ENCODE measurements around the gene ZNHIT2.
A peak's percentile ranks its signal among the peaks of the same experiment; 100 is the strongest.

Gene ZNHIT2

DNA sequence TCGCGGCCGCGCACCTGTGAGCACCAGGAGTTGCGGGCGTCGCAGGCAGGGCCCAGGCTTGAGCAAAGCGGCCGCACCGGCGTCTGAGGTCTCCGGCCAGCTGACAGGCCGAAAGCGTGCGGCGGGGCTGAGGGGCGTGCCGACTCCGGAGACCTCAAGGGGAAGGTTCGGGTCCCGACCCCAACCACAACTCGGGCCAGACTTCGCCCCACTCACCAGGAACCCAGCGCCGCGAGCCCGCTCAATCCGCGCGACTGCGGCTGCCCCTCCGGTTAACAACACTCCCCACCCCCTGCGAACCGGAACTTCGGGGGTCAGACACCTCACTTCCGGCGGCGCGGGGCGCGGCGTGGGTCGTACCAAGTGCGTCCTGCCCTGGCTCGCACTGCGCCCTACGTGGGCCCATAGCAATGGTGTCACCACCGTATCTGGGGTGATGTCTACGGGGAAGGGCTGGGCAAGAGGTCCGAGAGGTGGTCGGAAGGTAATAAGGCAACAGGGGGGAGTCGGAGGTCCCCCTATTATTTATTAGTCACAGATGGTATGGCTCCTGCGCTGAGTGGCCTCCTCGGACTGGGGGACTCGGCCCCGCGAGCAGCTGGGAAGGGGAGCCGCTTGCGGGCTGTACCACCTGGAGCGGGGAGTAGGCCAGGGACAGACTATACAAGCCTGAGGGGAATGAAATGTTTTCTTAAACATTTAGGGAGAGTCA lies 16.9 kb upstream of the ZNHIT2 start, which contains the start of gene SYVN1:
Gene SYVN1, minus strand, starts transcription at position 280 of the 712 bp plus-strand sequence. CDS start 918 bp downstream, outside the sequence.
- peak; percentile 90 for DNase-seq (ENCODE audit: low read depth in 1 of 2, low spot score in 1 of 2)

GRCh38 chr11:65133724-65134123 lies 16.2 kb upstream of the ZNHIT2 start:
- DNase-seq (ENCODE audit: low read depth in 1 of 2, low spot score in 1 of 2), result no peak

DNA sequence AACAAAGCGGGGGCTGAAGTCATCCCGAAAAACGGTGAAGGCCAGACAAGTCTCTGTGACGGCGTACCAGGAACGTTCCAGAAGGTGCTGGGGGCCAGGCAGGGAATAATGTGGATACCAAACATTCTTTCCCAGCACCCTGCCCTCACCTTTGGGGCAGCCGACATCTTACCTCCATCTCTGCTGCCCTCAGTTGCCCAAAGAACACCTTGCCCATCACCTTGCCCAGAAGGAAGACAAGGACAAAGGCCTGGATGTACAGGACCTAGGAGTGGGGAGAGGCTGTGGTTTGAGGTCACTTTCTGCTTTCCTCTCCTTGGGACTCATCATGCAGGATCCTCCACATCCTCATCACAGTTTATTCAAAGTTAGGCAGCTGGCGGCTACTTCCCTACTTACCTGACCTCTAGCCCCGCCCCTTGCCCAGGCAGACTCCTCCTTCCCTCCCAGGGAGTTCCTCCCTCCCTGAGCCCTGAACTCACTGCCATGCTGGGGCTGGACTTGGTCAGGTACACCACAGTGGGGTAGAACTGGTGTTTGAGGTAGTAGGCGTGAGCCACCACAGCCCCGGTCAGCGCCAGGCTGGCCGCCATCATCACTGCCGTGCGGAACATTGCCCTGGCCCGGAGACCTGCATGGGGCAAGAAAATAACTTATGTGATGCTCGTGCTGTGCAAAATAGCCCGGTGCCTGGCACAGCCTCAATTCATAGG lies 15.6 kb upstream of the ZNHIT2 start:
- no peak for DNase-seq (ENCODE audit: low read depth in 1 of 2, low spot score in 1 of 2)

- DNase-seq (ENCODE audit: low read depth in 1 of 2, low spot score in 1 of 2), result no peak
Observed at GRCh38 chr11:65132238-65132987, 14.9 kb upstream of the ZNHIT2 start.

DNA sequence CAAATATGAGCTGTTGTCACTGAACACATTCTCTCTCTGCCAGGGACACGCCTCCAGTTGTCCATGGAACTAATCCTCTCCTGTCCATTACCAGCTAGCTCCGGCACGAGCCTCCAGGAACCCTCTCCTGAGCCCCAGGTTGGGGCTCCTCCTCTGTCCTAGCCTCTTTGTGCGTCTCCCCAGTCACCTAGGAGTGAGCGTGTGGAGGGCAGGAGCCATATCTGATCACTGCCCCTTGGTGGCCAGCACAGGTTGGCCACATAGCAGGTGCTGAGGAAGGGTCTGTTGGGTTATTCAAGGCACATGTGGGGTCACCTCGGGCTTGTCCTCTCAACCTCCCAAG lies 14.4 kb upstream of the ZNHIT2 start:
- no peak for DNase-seq (ENCODE audit: low read depth in 1 of 2, low spot score in 1 of 2)

- no peak for DNase-seq (ENCODE audit: low read depth in 1 of 2, low spot score in 1 of 2)
Observed at GRCh38 chr11:65131417-65131776, 13.9 kb upstream of the ZNHIT2 start.

DNA sequence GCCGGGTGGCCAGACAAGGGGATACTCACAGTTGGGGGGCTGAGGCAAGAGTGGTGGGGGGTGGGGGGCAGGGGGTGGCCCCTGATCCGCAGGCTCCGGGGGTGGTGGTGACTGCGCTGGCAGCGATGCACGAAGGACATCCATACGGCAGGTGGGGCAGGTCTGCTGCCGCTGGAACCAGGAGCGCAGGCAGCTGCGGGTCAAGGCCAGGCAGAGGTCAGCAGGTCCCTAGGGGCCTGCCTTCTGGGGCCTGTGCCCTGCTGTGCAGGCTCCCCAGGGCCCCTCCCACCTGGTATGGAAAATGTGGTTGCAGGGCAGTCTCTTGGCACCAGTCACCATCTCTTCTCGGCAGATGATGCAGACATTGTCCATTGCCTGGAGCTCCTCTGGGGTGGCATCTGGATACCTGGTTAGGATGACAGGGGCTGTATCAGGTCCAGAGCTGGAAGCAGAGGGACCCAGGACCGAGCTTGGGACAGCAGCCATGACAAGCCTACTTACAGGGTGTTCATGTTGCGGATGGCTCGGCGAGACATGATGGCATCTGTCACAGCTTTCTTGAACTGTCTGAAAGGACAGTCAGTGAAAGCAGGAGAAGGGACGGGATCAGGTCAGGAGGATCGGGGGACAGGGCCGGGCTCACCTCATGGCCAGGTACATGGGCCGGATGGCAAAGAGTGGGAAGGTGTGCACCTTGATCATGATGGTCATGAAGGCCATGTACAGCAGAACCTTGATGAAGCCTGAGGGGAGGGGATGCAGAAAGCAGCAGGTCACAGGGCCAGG lies 13.3 kb upstream of the ZNHIT2 start:
- DNase-seq (ENCODE audit: low read depth in 1 of 2, low spot score in 1 of 2), result no peak

GRCh38 chr11:65129649-65130441 lies 12.3 kb upstream of the ZNHIT2 start:
- DNase-seq (ENCODE audit: low read depth in 1 of 2, low spot score in 1 of 2), result no peak

GRCh38 chr11:65128182-65129145 lies 11.0 kb upstream of the ZNHIT2 start:
- DNase-seq (ENCODE audit: low read depth in 1 of 2, low spot score in 1 of 2), result no peak

DNA sequence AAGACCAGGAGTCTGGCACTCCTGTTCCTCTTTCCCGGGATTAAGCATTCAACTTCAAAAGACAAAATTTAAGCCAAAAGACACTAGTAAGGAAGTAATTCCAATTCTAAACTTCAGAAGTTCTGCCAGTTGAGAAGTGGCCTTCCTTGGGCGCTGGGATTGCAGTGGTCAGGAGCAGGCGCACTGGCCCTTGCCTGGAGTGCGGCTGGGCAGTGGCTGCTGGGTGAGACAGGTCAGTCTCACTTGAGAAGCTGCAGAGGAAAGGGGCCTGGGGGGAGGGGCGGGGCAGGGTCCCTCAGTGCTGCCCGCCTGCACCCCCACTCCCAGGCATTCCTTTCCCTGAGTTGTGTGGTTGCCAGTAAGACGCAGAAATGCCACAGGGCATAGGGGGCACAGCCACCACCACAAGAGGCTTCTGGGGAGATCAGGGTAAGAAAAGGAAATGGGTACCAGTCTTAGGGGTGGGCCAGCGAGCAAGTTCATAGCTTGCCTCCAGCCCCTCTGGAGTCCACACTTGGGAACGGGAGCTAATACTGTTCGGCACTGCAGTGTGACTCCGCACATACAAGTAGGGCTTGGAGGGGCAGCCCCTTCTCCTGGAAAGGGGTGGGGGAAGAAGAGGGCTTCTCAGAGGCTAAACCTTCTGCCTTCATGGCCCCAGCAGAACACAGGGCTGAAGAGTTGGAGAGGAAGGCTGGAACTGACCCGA lies 10.1 kb upstream of the ZNHIT2 start:
- no peak for DNase-seq (ENCODE audit: low read depth in 1 of 2, low spot score in 1 of 2)

DNA sequence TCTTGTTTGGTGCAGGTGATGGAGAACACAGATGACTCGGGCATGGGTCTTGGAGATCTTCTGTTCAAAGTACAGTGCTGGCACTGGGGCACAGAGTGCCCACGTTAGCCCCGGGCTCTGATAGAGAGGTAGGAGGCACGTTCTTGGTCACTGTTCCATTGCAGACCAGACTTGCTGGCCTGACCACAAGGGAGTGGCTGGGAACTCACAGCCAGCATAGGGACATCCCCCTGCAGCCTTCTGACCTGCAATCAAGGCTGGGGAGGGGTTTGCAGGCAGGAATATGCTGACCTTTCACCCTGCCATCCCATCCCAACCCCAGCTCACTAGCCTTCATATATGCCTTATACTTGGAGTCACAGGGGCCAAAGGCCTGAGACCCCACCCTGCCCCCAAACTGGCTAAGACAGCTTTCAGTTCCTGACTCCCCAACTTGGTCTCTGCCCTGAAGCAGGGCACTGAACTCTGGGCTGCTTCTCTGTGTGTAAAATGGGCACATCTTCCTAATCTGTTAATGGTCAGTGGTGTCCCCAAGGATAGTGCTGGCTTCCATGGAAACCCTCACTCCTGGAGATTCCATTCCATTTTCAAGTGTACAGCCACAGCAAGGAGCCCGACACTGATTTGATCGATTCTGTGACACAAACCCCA lies 9.2 kb upstream of the ZNHIT2 start:
- DNase-seq (ENCODE audit: low read depth in 1 of 2, low spot score in 1 of 2), result no peak

DNA sequence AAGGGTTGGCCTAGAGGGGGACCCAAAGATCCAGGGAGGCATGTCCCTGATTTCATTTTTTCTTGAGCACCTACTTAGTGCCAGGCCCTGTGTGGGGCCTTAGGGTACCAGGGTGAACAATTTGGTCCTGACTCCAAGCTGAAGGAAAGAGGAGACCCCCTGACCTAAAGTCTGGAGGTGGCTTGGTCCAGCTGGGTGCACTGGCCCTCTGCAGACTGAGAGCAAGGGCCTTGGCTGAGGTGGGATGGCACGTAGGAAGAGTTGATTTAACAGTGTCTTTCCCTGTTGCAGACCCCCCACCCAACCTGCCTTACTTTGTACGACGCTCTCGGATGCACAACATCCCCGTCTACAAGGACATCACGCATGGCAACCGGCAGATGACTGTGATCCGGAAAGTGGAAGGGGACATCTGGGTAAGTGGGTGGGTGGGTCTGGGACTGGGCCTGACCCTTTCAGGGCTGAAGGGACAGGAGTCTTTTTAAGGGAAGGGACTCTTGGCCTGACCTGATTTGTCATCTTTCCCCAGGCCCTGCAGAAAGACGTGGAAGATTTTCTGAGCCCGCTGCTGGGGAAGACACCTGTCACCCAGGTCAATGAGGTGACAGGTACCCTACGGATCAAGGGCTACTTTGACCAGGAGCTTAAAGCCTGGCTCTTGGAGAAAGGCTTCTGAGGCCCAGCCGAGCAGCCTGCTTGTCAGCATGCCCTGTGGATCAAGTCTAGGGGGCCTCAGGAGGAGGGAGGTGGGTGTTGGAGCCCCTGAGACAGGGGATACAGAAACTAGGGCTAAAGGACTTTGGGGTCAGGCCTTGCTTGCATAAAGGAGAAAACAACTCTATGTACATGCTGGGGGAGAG lies 7.9 kb upstream of the ZNHIT2 start:
- no peak for DNase-seq (ENCODE audit: low read depth in 1 of 2, low spot score in 1 of 2)

GRCh38 chr11:65124480-65125196 lies 7.1 kb upstream of the ZNHIT2 start:
- no peak for DNase-seq (ENCODE audit: low read depth in 1 of 2, low spot score in 1 of 2)

GRCh38 chr11:65121865-65122696 lies 4.6 kb upstream of the ZNHIT2 start, which contains the start of the genes FAU and MRPL49:
FAU (minus strand) TSS chr11:65122134; CDS start chr11:65121813, 321 bp downstream.
MRPL49 (plus strand) TSS chr11:65122321; CDS start chr11:65122347, 26 bp downstream.
- peak; percentile 94 to 99 for DNase-seq (ENCODE audit: low read depth in 1 of 2, low spot score in 1 of 2)

GRCh38 chr11:65121447-65121864 lies 4.0 kb upstream of the ZNHIT2 start:
- DNase-seq (ENCODE audit: low read depth in 1 of 2, low spot score in 1 of 2), result no peak
